SU-DHL-6 (cell line): ENCODE measurements around the gene UPP1.

Source experiments
- H2AFZ ChIP-seq: fragments of 200-600 bp; sonication (generic); 2 replicates; pipeline ENCODE4 v1.6.1; 2014; ENCODE audit warnings: low read depth, mild to moderate bottlenecking, moderate library complexity, mixed read lengths, antibody characterized with exemption, low read length; ENCODE audit not compliant: severe bottlenecking
- H3F3A ChIP-seq: fragments of 200-600 bp; shearing (Covaris generic); 2 replicates; pipeline ENCODE4 v1.6.0; 2016; ENCODE audit warnings: antibody characterized with exemption, mild to moderate bottlenecking; ENCODE audit not compliant: insufficient read depth
- H3K27ac ChIP-seq: fragments of 200-600 bp; sonication (generic); 2 replicates; pipeline ENCODE4 v1.5.1; 2016; ENCODE audit warnings: low read depth, mild to moderate bottlenecking, low read length, moderate library complexity, mixed read lengths
- H3K27me3 ChIP-seq: fragments of 200-600 bp; sonication (generic), shearing (Covaris generic); 2 replicates; pipeline ENCODE4 v1.6.0; 2014; ENCODE audit warnings: mild to moderate bottlenecking, low read length
- H3K36me3 ChIP-seq: fragments of 200-600 bp; sonication (generic); 2 replicates; pipeline ENCODE4 v1.6.1; 2014; ENCODE audit warnings: mild to moderate bottlenecking, low read length, mixed read lengths
- H3K4me2 ChIP-seq: fragments of 300-600, 200-600 bp; shearing (Covaris generic), sonication (generic); 2 replicates; pipeline ENCODE4 v1.6.0; 2014; ENCODE audit warnings: low read length, low read depth, mild to moderate bottlenecking; ENCODE audit not compliant: poor library complexity, severe bottlenecking
- H3K4me3 ChIP-seq: fragments of 200-600 bp; sonication (generic); 2 replicates; pipeline ENCODE4 v1.5.1; 2014; ENCODE audit warnings: antibody characterized with exemption, low read length, mild to moderate bottlenecking, mixed read lengths; ENCODE audit not compliant: insufficient read depth, poor library complexity, severe bottlenecking
- H3K79me2 ChIP-seq: fragments of 200-600 bp; sonication (generic); 2 replicates; pipeline ENCODE4 v1.6.1; 2014; ENCODE audit warnings: mild to moderate bottlenecking, low read length, moderate library complexity; ENCODE audit not compliant: insufficient read depth
- H3K9ac ChIP-seq: fragments of 200-600 bp; sonication (generic); 2 replicates; pipeline ENCODE4 v1.7.0; 2014; ENCODE audit warnings: mild to moderate bottlenecking, low read length
- H3K9me2 ChIP-seq: fragments of 200-600 bp; sonication (generic); replicated peaks from 2 replicates; pipeline ENCODE4 v1.6.1; 2014; ENCODE audit warnings: low read length; ENCODE audit not compliant: insufficient read depth
- H3K9me3 ChIP-seq: fragments of 200-600 bp; sonication (generic); 2 replicates; pipeline ENCODE4 v1.6.1; 2014; ENCODE audit warnings: low read length, mixed read lengths; ENCODE audit not compliant: insufficient read depth
- H4K20me1 ChIP-seq: fragments of 200-600 bp; sonication (generic); 2 replicates; pipeline ENCODE4 v1.6.1; 2014; ENCODE audit warnings: low read depth, mild to moderate bottlenecking, antibody characterized with exemption, low read length, moderate library complexity, mixed read lengths
- CTCF ChIP-seq: fragments of 200-600 bp; sonication (generic); IDR thresholded peaks from one replicate; pipeline ENCODE4 v1.5.1; 2017; ENCODE audit warnings: antibody characterized with exemption, mild to moderate bottlenecking, low read length, moderate library complexity; ENCODE audit not compliant: insufficient read depth, poor library complexity, severe bottlenecking
- EZH2phosphoT487 ChIP-seq: fragments of 200-600 bp; sonication (generic), shearing (Covaris generic); conservative IDR thresholded peaks from 2 replicates; pipeline ENCODE4 v1.6.1; 2018; ENCODE audit warnings: mild to moderate bottlenecking, antibody characterized with exemption, low read length, moderate library complexity, mixed read lengths

UPP1 gene

GRCh38 chr7:48042216-48042615 lies 46.8 kb upstream of the UPP1 start:
- TF ChIP-seq CTCF (no peak), EZH2phosphoT487 (no peak)
- Histone ChIP-seq H3K9me3 (no peaks in the 10 kb centered on the region), H3F3A (no peaks in the 10 kb centered on the region), H2AFZ (no peak overlapping the region), H3K36me3 (no peaks in the 10 kb centered on the region), H3K9me2 (no peaks in the 10 kb centered on the region), H3K4me3 (no peak overlapping the region), H4K20me1 (no peaks in the 10 kb centered on the region), H3K27me3 (no peaks in the 10 kb centered on the region), H3K27ac (no peak overlapping the region), H3K9ac (no peak overlapping the region), H3K79me2 (no peaks in the 10 kb centered on the region), H3K4me2 (no peak overlapping the region)

GRCh38 chr7:48042636-48043035 lies 46.4 kb upstream of the UPP1 start:
- Histone ChIP-seq H3K79me2 (no peaks in the 10 kb centered on the region), H2AFZ (no peak overlapping the region), H3F3A (no peaks in the 10 kb centered on the region), H3K9me2 (no peaks in the 10 kb centered on the region), H3K36me3 (no peaks in the 10 kb centered on the region), H3K27ac (no peak overlapping the region), H4K20me1 (no peaks in the 10 kb centered on the region), H3K27me3 (no peaks in the 10 kb centered on the region), H3K4me3 (no peak overlapping the region), H3K9ac (no peak overlapping the region), H3K9me3 (no peaks in the 10 kb centered on the region), H3K4me2 (no peak overlapping the region)
- TF ChIP-seq CTCF (no peak), EZH2phosphoT487 (no peak)

GRCh38 chr7:48045195-48045765 lies 43.8 kb upstream of the UPP1 start:
- Histone ChIP-seq H3K36me3 (no peaks in the 10 kb centered on the region), H3K27me3 (no peaks in the 10 kb centered on the region)

More at GRCh38 chr7:48045195-48045765, 43.8 kb upstream of the UPP1 start:
- Histone ChIP-seq H3K9me2 (no peaks in the 10 kb centered on the region), H2AFZ (no peak overlapping the region), H3K9ac (no peak overlapping the region), H4K20me1 (no peaks in the 10 kb centered on the region), H3F3A (no peaks in the 10 kb centered on the region), H3K4me2 (no peak overlapping the region), H3K4me3 (no peak overlapping the region), H3K9me3 (no peaks in the 10 kb centered on the region), H3K27ac (no peak overlapping the region), H3K79me2 (no peaks in the 10 kb centered on the region)
- TF ChIP-seq EZH2phosphoT487: no peak
- no peak for TF ChIP-seq CTCF
